HPDE6-E6E7 (cell line): ENCODE data around the gene SPNS2.

Source experiments
- DNase-seq: peaks from one replicate; pipeline ENCODE4 v3.0.0; 2011; ENCODE audit warnings: missing footprints; ENCODE audit errors: extremely low spot score

SPNS2 gene

DNA sequence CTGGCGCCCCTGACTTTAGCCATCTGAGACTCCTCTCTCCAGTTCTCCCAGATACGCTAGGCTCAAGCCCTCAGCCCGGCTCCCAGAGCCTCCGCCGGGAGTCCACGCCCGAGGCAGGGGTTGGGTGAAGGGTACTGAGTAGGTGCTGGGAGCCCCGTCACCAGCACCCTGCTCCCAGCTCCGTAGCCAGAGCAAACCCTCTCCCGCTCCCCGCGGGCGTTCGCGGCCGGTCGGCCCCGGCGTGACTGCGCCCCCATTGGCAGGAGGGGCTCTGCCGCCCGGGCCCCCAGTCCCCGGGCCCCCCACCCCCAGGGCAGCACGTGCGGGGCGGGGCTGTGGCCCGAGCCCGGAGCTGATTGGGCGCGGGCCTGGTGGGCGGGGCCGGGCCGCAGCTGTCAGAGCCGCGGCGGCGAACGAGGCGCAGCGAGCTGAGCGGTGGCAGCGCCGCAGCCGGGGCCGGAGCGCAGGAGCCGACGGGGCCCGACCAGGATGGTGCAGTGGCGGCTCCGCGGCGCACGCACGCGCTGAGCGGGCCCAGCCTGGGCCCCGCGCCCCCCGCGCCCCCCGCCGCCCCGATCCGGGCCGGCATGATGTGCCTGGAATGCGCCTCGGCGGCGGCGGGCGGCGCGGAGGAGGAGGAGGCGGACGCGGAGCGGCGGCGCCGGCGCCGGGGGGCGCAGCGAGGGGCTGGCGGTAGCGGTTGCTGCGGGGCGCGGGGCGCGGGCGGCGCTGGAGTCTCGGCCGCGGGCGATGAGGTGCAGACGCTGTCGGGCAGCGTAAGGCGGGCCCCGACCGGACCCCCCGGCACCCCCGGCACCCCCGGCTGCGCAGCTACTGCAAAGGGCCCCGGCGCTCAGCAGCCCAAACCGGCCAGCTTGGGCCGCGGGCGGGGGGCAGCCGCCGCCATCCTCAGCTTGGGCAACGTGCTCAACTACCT is at the start of gene SPNS2:
Gene SPNS2, plus strand, starts transcription at position 421 of the 937 bp plus-strand sequence. Its CDS starts 167 bp downstream, at position 588.
- DNase-seq = peak; percentile 65

GRCh38 chr17:4449736-4450135 is 48.9 kb upstream of the SPNS2 start:
- no peak for DNase-seq

DNA sequence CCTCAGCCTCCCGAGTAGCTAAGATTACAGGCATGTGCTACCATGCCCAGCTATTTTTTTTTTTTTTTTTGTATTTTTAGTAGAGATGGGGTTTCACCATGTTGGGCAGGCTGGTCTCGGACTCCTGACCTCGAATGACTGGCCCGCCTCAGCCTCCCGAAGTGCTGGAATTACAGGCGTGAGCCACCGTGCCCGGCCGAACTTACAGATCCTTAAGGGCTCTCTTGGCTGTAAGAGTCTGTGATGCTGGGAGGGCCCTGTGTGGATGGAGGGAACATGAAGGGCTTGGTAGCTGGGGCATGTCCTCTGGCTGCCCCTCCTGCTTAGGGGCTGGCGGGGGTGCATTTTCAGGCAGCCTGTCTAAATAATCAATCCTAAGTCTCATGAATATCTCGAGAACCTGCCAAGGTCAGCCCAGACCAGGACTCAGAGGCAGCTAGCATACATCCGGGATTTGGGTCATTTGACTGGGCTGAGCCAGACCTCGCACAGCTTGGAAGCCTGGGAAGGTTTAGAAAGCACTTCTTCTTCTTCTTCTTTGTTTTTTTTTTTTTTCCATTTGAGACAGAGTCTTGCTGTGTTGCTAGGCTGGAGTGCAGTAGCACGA is 47.9 kb upstream of the SPNS2 start:
- no peak for DNase-seq

DNA sequence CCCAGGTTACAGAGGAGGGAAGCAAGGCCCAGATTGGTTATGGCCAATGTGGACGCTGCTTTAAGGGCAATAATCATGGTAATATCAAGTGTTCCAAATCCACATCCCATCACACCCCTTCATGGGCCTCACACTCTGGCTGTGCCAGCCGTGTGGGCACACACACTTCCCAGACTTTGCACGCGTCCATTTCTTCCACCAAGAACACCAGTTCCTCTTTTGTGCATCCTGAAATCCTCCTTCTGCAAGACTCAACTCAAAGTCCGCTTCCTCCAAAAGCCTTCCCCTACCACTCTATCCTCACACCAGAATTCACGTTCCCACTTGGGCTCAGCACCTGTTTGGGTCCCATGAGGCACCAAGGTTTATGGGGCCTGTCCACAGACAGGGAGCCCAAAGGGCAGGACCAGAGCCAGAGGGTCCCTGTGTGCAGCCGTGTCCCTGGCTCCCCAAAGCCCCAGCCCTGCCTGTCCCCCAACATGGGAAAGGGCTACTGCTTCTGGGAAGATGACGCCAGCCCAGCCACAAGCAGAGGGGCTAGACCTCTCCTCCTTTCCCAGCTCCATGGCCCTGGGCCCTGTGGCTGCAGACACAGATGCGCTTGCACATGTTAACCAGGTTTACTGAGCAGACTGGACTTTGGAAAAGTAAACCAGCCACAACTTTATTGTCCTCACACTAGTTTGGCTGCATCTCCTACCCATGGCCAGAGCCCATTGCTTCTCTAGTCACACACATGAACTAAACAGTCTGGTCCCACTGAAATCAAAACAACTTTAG is 44.7 kb upstream of the SPNS2 start:
- no peak for DNase-seq

GRCh38 chr17:4460661-4461060 is 38.0 kb upstream of the SPNS2 start:
- DNase-seq = no peak

- DNase-seq = no peak
Measured at GRCh38 chr17:4463818-4464476, 34.7 kb upstream of the SPNS2 start.

- no peak for DNase-seq
Measured at GRCh38 chr17:4465786-4466185, 32.9 kb upstream of the SPNS2 start.

GRCh38 chr17:4467287-4467686 is 31.4 kb upstream of the SPNS2 start:
- DNase-seq = no peak

GRCh38 chr17:4469552-4469951 is 29.1 kb upstream of the SPNS2 start:
- DNase-seq = no peak

- DNase-seq = no peak
Measured at GRCh38 chr17:4472286-4472685, 26.4 kb upstream of the SPNS2 start.

GRCh38 chr17:4474093-4474492 is 24.6 kb upstream of the SPNS2 start:
- DNase-seq = no peak

DNA sequence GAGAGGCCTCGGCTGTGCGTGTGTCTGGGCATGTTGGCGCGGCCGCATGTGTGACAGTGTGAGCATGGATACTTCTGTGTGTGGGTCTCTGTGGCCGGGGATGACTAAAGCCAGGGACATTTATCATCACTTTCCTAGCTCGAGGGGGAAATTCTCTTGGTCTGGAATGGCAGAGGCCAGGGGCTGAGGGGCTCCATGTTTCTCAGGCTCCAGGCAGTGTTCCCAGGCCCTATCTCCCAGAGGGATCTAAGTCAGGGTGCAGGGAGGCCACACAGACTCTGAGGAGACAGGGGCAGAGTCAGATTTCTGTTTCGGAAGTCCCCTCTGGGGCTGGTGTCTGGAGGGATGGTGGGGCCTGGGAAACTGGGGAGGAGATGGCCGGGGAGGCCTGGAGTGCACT is 23.7 kb upstream of the SPNS2 start:
- DNase-seq = no peak

DNA sequence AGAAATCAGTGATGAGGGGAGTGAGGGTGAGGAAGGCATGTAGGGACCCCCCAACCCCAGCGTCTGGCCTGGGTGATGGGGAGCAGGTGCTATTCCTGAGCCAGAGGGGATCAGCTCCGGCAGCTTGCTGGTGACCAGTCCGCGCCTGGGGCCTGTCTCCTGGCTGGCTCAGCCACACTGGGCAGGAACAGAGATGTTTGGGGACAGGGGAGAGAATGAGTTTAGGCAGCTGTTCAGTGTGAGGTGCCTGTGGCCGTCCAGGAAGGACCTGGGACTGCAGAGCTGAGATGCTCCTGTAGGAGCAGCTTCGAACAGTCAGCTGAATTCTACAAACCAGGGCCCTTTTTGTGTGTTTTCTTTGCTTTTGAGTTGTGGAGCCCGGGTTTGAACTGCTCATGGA is 23.2 kb upstream of the SPNS2 start:
- no peak for DNase-seq

DNA sequence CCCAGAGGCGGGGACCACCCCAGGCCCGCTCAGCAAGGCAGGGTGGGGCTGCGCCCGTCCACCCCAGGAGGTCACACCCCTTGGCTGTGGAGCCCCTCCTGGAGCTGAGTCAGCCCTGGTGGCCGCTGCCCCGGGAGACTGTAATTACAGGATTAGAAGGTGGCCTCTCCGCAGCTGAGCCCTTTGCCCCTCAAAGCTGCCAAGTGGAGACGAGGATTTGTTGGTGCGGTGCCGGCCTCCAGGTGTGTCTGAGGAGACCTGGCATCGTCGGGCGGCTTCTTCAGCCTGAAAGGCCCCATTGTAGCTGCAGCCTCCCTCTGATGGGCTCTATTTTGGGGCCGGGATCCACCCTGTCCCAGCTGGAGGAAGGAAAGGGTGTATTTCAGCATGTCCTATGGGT is 22.7 kb upstream of the SPNS2 start:
- no peak for DNase-seq

GRCh38 chr17:4476511-4477070 is 22.1 kb upstream of the SPNS2 start:
- no peak for DNase-seq

GRCh38 chr17:4477255-4477791 is 21.4 kb upstream of the SPNS2 start:
- no peak for DNase-seq

- DNase-seq = no peak
Measured at GRCh38 chr17:4478318-4478830, 20.3 kb upstream of the SPNS2 start.

GRCh38 chr17:4479340-4479981 is 19.2 kb upstream of the SPNS2 start:
- DNase-seq = no peak

DNA sequence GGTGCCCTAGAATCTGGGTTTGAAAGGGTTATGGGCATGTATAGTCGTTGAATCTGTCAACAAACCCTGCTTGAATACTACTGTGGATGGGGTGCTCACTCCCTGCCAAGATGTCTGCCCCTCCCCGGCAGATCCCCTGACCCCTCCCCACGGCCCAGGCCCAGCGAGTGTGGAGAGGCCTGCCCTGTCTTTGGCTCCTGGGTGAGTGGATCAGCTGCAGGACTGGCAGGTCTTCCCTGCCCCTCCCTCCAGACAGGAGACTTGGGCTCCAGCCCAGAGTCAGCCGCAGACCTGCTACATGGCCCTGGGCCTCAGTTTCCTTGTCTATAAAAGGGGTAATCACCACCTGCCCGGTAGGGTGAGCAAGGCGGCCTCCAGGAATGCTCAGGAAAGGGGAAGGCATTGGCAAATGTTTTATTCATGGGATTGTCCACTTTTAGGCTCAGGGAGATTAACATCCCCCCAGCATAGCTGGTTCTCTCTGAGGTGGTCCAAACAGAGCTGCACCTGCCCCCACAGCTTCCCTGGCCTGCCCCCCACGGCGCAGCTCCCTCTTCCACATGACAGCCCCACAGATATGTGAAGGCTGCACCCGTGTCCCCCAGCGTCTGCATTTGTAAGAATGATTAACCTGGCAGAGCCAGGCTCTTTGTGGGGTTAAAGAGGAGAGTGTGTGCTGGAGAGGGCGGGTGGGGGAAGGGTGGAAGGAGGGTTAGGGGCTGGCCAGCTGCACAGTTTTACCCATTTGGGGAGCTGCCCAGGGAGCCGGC is 18.5 kb upstream of the SPNS2 start:
- no peak for DNase-seq
